GM18498 (cell line): ENCODE data around the gene HTR1A.

Source experiments
- ATAC-seq: cut with Tn5 transposase; IDR thresholded peaks from one replicate; pipeline ENCODE4 v1.9.1; 2021; ENCODE audit warnings: mild to moderate bottlenecking, moderate library complexity; ENCODE audit not compliant: unreplicated experiment

HTR1A gene

DNA sequence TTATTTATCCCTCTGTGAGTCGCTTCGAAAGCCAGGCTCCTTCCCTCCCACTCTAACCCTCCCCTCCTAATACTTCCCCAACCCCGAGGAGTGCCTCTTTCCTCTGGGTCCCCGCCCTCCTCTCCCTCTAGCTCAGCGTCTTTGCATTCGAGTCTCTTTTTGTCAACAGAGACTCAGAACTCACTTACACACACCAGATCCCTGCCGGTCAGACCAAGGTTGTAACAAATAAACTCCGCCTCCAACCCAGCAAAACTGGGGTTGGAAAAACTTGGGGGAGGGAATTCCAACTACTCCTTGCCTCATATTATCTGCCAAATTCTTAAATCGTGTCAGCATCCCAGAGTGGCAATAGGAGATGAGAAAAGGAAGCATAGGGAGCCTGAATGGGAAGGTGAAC lies at the start of gene HTR1A:
Gene HTR1A, minus strand, starts transcription at position 167 of the 400 bp plus-strand sequence. CDS start 726 bp downstream, outside the sequence.
- ATAC-seq: no peak

GRCh38 chr5:64003966-64004365 lies 41.7 kb upstream of the HTR1A start:
- no peak for ATAC-seq

GRCh38 chr5:64000096-64000495 lies 37.9 kb upstream of the HTR1A start:
- ATAC-seq: no peak

DNA sequence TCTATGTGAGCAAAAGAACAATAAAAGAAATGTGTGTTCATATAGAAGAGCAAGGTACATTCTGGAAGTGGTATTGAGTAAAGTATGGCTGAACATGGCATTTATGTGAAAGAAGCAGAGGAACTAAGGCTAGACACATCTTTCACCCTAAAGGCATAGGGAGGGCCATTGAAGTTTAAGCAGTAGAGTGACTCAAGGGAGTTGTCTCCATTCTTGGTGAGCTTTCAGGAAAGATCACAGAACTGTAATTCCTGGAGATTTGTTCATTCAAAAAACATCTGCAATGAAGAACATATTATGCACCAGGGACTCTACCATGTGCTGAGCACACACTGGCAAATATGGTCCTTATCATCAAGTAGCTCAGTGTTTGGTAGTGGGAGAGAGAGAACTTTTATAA lies 24.8 kb upstream of the HTR1A start:
- ATAC-seq: no peak

- ATAC-seq: no peak
Observed at GRCh38 chr5:63981864-63982263, 19.6 kb upstream of the HTR1A start.

GRCh38 chr5:63963926-63964325 lies 1.7 kb upstream of the HTR1A start:
- ATAC-seq: no peak

GRCh38 chr5:63963080-63963735 lies 963 bp upstream of the HTR1A start:
- peak; percentile 86 for ATAC-seq

DNA sequence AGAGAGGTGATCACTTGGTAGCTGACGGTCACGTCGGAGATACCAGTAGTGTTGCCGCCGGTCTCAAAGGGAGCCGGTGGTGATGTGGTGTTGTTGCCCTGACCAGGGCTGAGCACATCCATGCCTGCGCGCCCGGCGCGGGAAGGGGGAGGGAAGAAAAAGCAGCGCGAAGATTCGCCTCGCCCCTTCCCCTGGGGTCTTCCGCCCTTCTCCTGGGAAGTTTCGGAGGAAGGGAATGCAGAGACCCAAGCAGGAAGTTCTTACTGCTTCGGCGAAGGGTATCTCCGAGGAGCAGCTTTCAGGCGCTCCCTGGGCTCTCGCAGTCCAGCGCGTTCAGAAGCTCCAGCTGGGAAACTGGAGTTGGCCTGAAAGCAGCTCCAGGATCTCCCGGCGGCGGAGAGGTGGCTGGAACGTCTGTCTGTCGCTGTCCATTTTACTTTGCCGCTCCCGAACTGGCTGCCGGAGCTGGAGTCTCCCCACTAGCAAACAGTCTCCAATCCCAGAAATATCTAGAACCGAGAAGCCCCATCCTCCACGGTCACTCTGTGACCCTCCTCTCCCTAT lies 565 bp downstream of the HTR1A start:
- no peak for ATAC-seq

DNA sequence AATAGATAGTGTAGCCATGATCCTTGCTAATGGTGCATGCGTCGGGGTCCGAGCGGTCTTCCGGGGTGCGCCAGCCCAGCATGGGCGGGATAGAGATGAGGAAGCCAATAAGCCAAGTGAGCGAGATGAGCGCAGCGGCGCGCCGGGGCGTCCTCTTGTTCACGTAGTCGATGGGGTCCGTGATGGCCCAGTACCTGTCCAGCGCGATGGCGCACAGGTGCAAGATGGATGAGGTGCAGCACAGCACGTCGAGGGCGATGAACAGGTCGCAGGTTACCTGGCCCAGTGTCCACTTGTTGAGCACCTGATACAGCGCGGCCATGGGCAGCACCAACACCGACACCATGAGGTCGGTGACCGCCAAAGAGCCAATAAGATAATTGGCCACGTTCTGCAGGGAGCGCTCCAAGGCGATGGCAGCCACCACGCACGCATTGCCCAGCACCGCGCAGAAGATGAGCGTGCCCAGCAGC lies 1.1 kb downstream of the HTR1A start:
- no peak for ATAC-seq

- ATAC-seq: no peak
Observed at GRCh38 chr5:63960646-63961045, 1.6 kb downstream of the HTR1A start.

GRCh38 chr5:63959177-63959982 lies 2.9 kb downstream of the HTR1A start:
- ATAC-seq: no peak

DNA sequence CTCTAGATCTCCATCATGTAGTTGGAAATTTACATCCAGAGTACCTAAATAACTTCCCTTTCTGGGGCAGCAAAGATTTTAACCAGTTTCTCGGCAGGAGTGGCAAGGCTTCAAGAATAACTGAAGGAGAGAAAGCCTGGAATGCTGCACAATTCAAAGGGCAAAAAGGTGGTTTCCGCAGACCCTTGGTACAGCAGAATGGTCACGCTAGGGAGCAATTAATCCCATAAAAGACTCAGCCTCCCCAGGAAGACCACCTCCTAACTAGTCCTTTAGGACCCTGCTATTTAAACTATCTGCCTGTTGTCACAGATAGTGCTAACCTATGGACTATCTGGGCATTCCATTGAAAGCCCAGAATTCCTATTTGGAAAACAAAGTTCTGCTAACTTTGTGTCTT lies 3.6 kb downstream of the HTR1A start:
- ATAC-seq: no peak

- no peak for ATAC-seq
Observed at GRCh38 chr5:63957617-63958016, 4.6 kb downstream of the HTR1A start.

- ATAC-seq: no peak
Observed at GRCh38 chr5:63953217-63953616, 9.0 kb downstream of the HTR1A start.

DNA sequence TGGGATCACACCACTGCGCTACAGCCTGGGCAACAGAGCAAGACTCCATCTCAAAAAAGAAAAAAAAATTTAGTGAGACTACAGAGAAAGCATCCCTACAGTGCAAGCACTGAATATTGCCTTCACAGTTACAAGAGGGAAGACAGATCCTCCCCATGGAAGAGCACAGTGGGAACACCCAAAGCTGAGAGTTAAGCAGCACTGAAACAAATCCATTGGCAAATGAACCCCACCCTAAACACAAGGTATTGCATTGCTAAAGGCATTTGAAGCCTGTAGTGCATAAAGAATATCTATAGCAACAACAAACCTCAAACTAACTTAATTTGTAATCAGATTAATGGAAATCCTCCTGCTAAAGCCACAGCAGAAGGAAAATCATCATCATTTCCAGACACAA lies 27.1 kb downstream of the HTR1A start:
- no peak for ATAC-seq

DNA sequence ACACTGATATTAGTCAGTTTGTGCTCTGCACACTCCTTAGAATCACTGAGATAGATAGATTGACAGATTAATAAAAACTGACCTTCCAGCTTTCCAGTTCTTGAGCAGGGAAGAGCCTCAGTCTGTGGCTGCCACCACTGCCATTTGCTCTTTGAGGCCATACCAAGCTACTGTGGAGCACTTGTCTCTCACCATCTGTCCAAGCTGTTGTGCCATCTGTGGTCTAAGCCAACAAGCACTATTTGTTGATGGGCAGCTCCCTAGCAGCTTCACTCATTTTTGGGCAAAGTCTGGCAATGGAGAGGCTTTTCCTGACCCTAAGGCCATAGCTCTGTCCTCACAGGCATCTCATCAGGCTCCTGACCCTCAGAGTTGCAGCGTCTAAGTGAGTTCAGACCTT lies 30.4 kb downstream of the HTR1A start:
- ATAC-seq: no peak

DNA sequence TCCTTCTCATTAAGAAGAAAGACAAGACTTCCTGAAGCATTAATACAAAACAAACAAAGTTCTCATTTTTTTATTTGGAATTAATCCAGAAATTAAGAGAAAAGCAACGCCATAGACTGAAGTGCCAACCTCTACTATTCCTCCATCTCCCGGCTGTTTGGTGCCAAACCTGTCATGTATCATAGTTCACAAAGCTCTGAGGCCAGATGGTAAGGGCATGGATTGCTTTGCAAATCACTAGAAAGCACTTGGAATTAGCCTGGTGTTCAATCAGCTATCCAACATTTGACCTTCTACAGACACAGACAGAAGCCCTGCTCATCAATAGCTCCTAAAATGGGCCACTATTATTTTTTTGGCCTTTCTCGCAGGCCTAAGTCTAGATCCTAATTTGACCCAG lies 33.8 kb downstream of the HTR1A start:
- ATAC-seq: no peak

DNA sequence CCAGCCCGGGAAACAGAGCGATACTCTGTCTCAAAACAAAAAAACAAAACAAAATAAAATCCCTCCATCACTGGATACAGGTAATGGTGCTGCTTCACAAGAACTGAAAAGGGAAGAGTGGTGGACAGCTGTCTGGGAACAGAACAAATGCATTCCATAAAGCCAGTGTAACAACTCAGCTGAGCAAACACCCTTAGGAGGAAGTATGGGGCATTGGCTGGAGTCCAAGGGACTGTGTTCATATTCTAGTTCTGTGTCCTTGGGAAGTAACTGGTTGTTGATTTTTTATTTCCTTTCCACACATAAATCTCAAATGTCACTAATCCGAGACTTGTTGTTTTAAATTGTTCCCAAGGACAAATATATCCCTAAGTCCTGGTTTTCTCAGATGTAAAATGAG lies 38.3 kb downstream of the HTR1A start:
- ATAC-seq: no peak

DNA sequence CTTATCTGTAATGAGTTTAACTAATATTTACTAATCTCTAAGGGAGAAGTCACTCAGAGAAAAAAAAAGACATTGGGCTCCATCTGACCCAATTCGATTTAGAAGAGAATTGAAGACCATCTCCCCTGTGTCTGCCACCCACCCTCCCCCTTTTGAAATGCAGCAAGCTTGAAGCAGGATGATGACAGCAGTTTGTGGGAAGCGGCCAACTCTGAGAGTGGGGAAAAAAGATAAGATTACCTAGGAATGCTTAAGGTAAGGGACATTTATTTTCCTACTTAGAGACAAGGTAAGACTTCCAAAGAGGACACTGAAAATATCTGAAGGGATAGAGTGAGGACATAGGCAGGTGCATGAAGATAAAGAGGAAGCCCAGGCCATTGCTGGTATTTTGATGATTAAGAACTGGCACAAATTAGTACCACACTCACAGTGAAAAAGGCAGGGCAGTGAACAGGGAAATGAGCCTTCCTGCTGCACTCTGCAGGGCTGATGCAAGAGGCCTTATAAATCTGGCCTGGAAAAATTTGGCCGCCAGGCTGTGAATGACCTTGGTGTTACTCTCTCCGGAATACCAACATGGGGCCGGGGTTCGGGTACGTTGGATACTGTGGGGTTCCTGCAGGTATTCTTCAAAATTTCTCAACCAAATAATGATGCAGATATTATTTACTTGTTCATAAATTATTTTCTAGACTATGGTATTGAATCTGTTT lies 42.3 kb downstream of the HTR1A start:
- no peak for ATAC-seq

GRCh38 chr5:63916786-63917185 lies 45.5 kb downstream of the HTR1A start:
- ATAC-seq: no peak

GRCh38 chr5:63911871-63912270 lies 50.4 kb downstream of the HTR1A start:
- no peak for ATAC-seq
